DOHH2 (cell line): Measurements from ENCODE around the gene WDR5.
A peak's percentile ranks its signal among the peaks of the same experiment; 100 is the strongest.

Source experiments
- H3F3A ChIP-seq: fragments of 200-600 bp; sonication (generic), shearing (Covaris generic); 2 replicates; pipeline ENCODE4 v1.6.0; 2016; ENCODE audit warnings: antibody characterized with exemption, mild to moderate bottlenecking; ENCODE audit not compliant: control insufficient read depth, insufficient read depth
- H3K27ac ChIP-seq: fragments of 200-600 bp; sonication (generic); 2 replicates; pipeline ENCODE4 v1.5.1; 2014; ENCODE audit warnings: low read depth, mild to moderate bottlenecking, low read length, moderate library complexity
- H3K27me3 ChIP-seq: fragments of 200-600 bp; sonication (generic); 2 replicates; pipeline ENCODE4 v1.6.1; 2014; ENCODE audit warnings: mild to moderate bottlenecking, low read length, mixed read lengths; ENCODE audit not compliant: control insufficient read depth
- H3K36me3 ChIP-seq: fragments of 200-600 bp; sonication (generic); 2 replicates; pipeline ENCODE4 v1.6.1; 2014; ENCODE audit warnings: mild to moderate bottlenecking, low read length, moderate library complexity, mixed read lengths; ENCODE audit not compliant: control insufficient read depth
- H3K4me1 ChIP-seq: fragments of 200-600 bp; sonication (generic); 2 replicates; pipeline ENCODE4 v1.6.1; 2014; ENCODE audit warnings: mild to moderate bottlenecking, low read length, mixed read lengths; ENCODE audit not compliant: control insufficient read depth
- H3K4me2 ChIP-seq: fragments of 200-600 bp; sonication (generic); 2 replicates; pipeline ENCODE4 v1.6.0; 2014; ENCODE audit warnings: mild to moderate bottlenecking, low read length, moderate library complexity
- H3K4me3 ChIP-seq: fragments of 200-600 bp; sonication (generic); 2 replicates; pipeline ENCODE4 v1.5.1; 2014; ENCODE audit warnings: mild to moderate bottlenecking, low read length, mixed read lengths
- H3K79me2 ChIP-seq: fragments of 200-600 bp; sonication (generic); 2 replicates; pipeline ENCODE4 v1.6.1; 2014; ENCODE audit warnings: mild to moderate bottlenecking, low read length, mixed read lengths; ENCODE audit not compliant: control insufficient read depth
- H3K9me2 ChIP-seq: fragments of 200-600 bp; sonication (generic); replicated peaks from 2 replicates; pipeline ENCODE4 v1.6.1; 2014; ENCODE audit warnings: mild to moderate bottlenecking, low read length, mixed read lengths; ENCODE audit not compliant: control insufficient read depth
- H3K9me3 ChIP-seq: fragments of 200-600 bp; sonication (generic); 2 replicates; pipeline ENCODE4 v1.6.1; 2014; ENCODE audit warnings: antibody characterized with exemption, low read length, mixed read lengths; ENCODE audit not compliant: control insufficient read depth, insufficient read depth
- H4K20me1 ChIP-seq: fragments of 200-600 bp; sonication (generic); 2 replicates; pipeline ENCODE4 v1.6.0; 2014; ENCODE audit warnings: low read depth, mild to moderate bottlenecking, antibody characterized with exemption, low read length, moderate library complexity; ENCODE audit not compliant: control insufficient read depth, insufficient read depth
- CTCF ChIP-seq: fragments of 200-600 bp; sonication (generic); IDR thresholded peaks from one replicate; pipeline ENCODE4 v1.5.1; 2014; ENCODE audit warnings: antibody characterized with exemption, mild to moderate bottlenecking, low read depth, low read length; ENCODE audit not compliant: poor library complexity, severe bottlenecking
- EZH2phosphoT487 ChIP-seq: fragments of 200-600 bp; sonication (generic); IDR thresholded peaks from 2 replicates; pipeline ENCODE4 v1.6.1; 2017; ENCODE audit warnings: borderline replicate concordance, mild to moderate bottlenecking, antibody characterized with exemption, low read length, moderate library complexity, mixed read lengths

Gene WDR5

GRCh38 chr9:134174526-134175290 lies 38.8 kb downstream of the WDR5 start:
- H3K4me1 ChIP-seq, result peaks cover 18% of the 10 kb centered on the region
- peaks cover 4% of the 10 kb centered on the region; the same call in 1 of the 2 replicates for H4K20me1 ChIP-seq
- no peaks in the 10 kb centered on the region for H3K9me3 ChIP-seq
- no peaks in the 10 kb centered on the region for H3K9me2 ChIP-seq
- H3K4me2 ChIP-seq, result peak overlapping the region; percentile 40
- no peaks in the 10 kb centered on the region for H3K36me3 ChIP-seq
- TF ChIP-seq CTCF (no peak), EZH2phosphoT487 (no peak)
- no peaks in the 10 kb centered on the region; the same call in 1 of the 2 replicates for H3K27me3 ChIP-seq
- H3K4me3 ChIP-seq, result no peak overlapping the region
- H3K27ac ChIP-seq, result no peak overlapping the region
- H3K79me2 ChIP-seq, result no peaks in the 10 kb centered on the region
- H3F3A ChIP-seq, result no peaks in the 10 kb centered on the region

GRCh38 chr9:134175291-134175807 lies 39.5 kb downstream of the WDR5 start:
- Histone ChIP-seq H3K27ac (no peak overlapping the region), H4K20me1 (peaks cover 4% of the 10 kb centered on the region; the same call in 1 of the 2 replicates), H3K79me2 (no peaks in the 10 kb centered on the region), H3K4me1 (peaks cover 18% of the 10 kb centered on the region), H3K9me2 (no peaks in the 10 kb centered on the region), H3K4me3 (no peak overlapping the region), H3K4me2 (no peak overlapping the region), H3K36me3 (no peaks in the 10 kb centered on the region), H3K27me3 (no peaks in the 10 kb centered on the region; the same call in 1 of the 2 replicates), H3K9me3 (no peaks in the 10 kb centered on the region), H3F3A (no peaks in the 10 kb centered on the region)
- TF ChIP-seq CTCF, result no peak
- no peak for TF ChIP-seq EZH2phosphoT487

- Histone ChIP-seq H3K9me3 (no peaks in the 10 kb centered on the region), H3K79me2 (no peaks in the 10 kb centered on the region), H3K4me1 (peaks cover 18% of the 10 kb centered on the region), H3K4me3 (no peak overlapping the region), H3F3A (no peaks in the 10 kb centered on the region), H3K36me3 (no peaks in the 10 kb centered on the region), H3K9me2 (no peaks in the 10 kb centered on the region), H3K27ac (no peak overlapping the region), H3K4me2 (no peak overlapping the region), H3K27me3 (no peaks in the 10 kb centered on the region; the same call in 1 of the 2 replicates), H4K20me1 (peaks cover 4% of the 10 kb centered on the region; the same call in 1 of the 2 replicates)
- TF ChIP-seq CTCF, result no peak
Observed at GRCh38 chr9:134175808-134176598, 40.1 kb downstream of the WDR5 start.
